HepG2 (cell line): ENCODE measurements around the gene SP9. TPM values are rescaled to one million over a fixed set of nuclear protein-coding genes. Genes with fewer than 3 reads are reported as not detected.

ENCODE experiments used
- GPBP1L1 ChIP-seq: sonication (generic); formaldehyde crosslinking; IDR thresholded peaks from 2 replicates; pipeline ENCODE4 v1.5.0; 2020; ENCODE audit warnings: mild to moderate bottlenecking, missing genetic modification reagents
- HOXA7 ChIP-seq: sonication (generic); formaldehyde crosslinking; IDR thresholded peaks from 2 replicates; pipeline ENCODE4 v1.8.1; 2022; ENCODE audit warnings: mild to moderate bottlenecking, missing genetic modification reagents, moderate library complexity
- KLF15 ChIP-seq: sonication (generic); formaldehyde crosslinking; IDR thresholded peaks from 2 replicates; pipeline ENCODE4 v1.8.1; 2023; ENCODE audit warnings: borderline replicate concordance, mild to moderate bottlenecking, inconsistent platforms, missing genetic modification reagents, mixed read lengths
- MAX ChIP-seq: IDR thresholded peaks from 2 replicates; pipeline ENCODE4 v1.6.1; 2012; ENCODE audit warnings: inconsistent platforms
- NBN ChIP-seq: fragments of 450-650 bp; conservative IDR thresholded peaks from 2 replicates; pipeline ENCODE4 v1.6.1; 2017
- NKX3-1 ChIP-seq: sonication (generic); formaldehyde crosslinking; IDR thresholded peaks from 2 replicates; pipeline ENCODE4 v1.5.0; 2020; ENCODE audit warnings: missing genetic modification reagents
- PAXIP1 ChIP-seq: sonication (generic); formaldehyde crosslinking; conservative IDR thresholded peaks from 2 replicates; pipeline ENCODE4 v1.4.0; 2020; ENCODE audit warnings: mild to moderate bottlenecking, missing genetic modification reagents, moderate library complexity
- PREB ChIP-seq: sonication (generic); formaldehyde crosslinking; IDR thresholded peaks from 2 replicates; pipeline ENCODE4 v1.4.0; 2020; ENCODE audit warnings: missing genetic modification reagents
- RAD51 ChIP-seq: fragments of 450-650 bp; IDR thresholded peaks from 2 replicates; pipeline ENCODE4 v1.6.1; 2016; ENCODE audit warnings: borderline replicate concordance
- SALL1 ChIP-seq: sonication (generic); formaldehyde crosslinking; IDR thresholded peaks from 2 replicates; pipeline ENCODE4 v1.8.0; 2022; ENCODE audit warnings: mild to moderate bottlenecking, missing genetic modification reagents
- SP1 ChIP-seq, 2 experiments: fragments of 450-650 bp in 1 of 2; sonication (generic) in 1 of 2; formaldehyde crosslinking in 1 of 2; IDR thresholded peaks; 2 replicates each; pipeline versions ENCODE4 v1.4.0 to v1.6.1; 2016 to 2020; ENCODE audit warnings: missing genetic modification reagents in 1 of 2
- SRSF1 ChIP-seq: fragments of 200-400 bp; formaldehyde crosslinking; optimal IDR thresholded peaks from 2 replicates; pipeline ENCODE3; 2017; ENCODE audit warnings: mild to moderate bottlenecking, low read depth, low read length, moderate library complexity
- U2AF2 ChIP-seq: fragments of 200-400 bp; formaldehyde crosslinking; IDR thresholded peaks from 2 replicates; pipeline ENCODE4 v1.6.1; 2017; ENCODE audit warnings: low read depth, mild to moderate bottlenecking, low read length
- XBP1 ChIP-seq: sonication (generic); formaldehyde crosslinking; IDR thresholded peaks from 2 replicates; pipeline ENCODE4 v1.5.0; 2020; ENCODE audit warnings: missing genetic modification reagents
- ZBTB37 ChIP-seq: sonication (generic); formaldehyde crosslinking; IDR thresholded peaks from 2 replicates; pipeline ENCODE4 v1.4.0; 2020; ENCODE audit warnings: mild to moderate bottlenecking, missing genetic modification reagents
- ZFP36 ChIP-seq: fragments of 150-350 bp; IDR thresholded peaks from 2 replicates; pipeline ENCODE4 v1.6.1; 2018; ENCODE audit warnings: borderline replicate concordance, low read length, low read depth; ENCODE audit not compliant: partially characterized antibody
- ZNF10 ChIP-seq: sonication (generic); formaldehyde crosslinking; IDR thresholded peaks from 2 replicates; pipeline ENCODE4 v1.4.0; 2020; ENCODE audit warnings: mild to moderate bottlenecking, low read depth, missing genetic modification reagents, borderline replicate concordance
- ZNF121 ChIP-seq: sonication (generic); formaldehyde crosslinking; IDR thresholded peaks from 2 replicates; pipeline ENCODE4 v1.5.0; 2020; ENCODE audit warnings: mild to moderate bottlenecking, missing genetic modification reagents
- ZNF235 ChIP-seq: sonication (generic); formaldehyde crosslinking; IDR thresholded peaks from 2 replicates; pipeline ENCODE4 v1.8.1; 2023; ENCODE audit warnings: mild to moderate bottlenecking, missing genetic modification reagents, borderline replicate concordance
- ZNF3 ChIP-seq: IDR thresholded peaks from 2 replicates; pipeline ENCODE4 v1.7.0; 2017; ENCODE audit warnings: inconsistent platforms
- ZNF446 ChIP-seq: sonication (generic); formaldehyde crosslinking; IDR thresholded peaks from 2 replicates; pipeline ENCODE4 v1.5.0; 2020; ENCODE audit warnings: mild to moderate bottlenecking, missing genetic modification reagents
- ZNF547 ChIP-seq: sonication (generic); formaldehyde crosslinking; IDR thresholded peaks from 2 replicates; pipeline ENCODE4 v1.5.1; 2020; ENCODE audit warnings: mild to moderate bottlenecking, missing genetic modification reagents
- ZNF782 ChIP-seq: sonication (generic); formaldehyde crosslinking; IDR thresholded peaks from 2 replicates; pipeline ENCODE4 v1.4.0; 2020; ENCODE audit warnings: missing genetic modification reagents, mild to moderate bottlenecking, borderline replicate concordance
- polyA plus RNA-seq, 8 experiments: library from polyadenylated mRNA; depleted of rRNA in 3 of 8; stranded (reverse) in 7 of 8; unstranded in 1 of 8; fragments of >200 nt; fragmentation: Illumina TruSeq in 4 of 8; extraction: Trizol in 4 of 8; gene quantifications; 2 replicates each; pipeline versions ENCODE4 v1.2.1 to v1.2.3, GENCODE V29; 2011 to 2016; ENCODE audit warnings: low read depth in 4 of 8, missing spikeins in 1 of 8, mixed read lengths in 1 of 8; ENCODE audit not compliant: insufficient read depth in 1 of 8
- total RNA-seq, 5 experiments: library from RNA; depleted of rRNA; stranded (reverse); fragments of >200 nt; fragmentation: Illumina TruSeq; extraction: Trizol; gene quantifications; 2 replicates each; pipeline ENCODE4 v1.2.3, GENCODE V29; 2016; ENCODE audit warnings: low read depth in 1 of 5

SP9 gene
- total and polyA plus RNA-seq, 2 of the 13 experiments (the other 11 are each of a cell fraction or from before 2014, with no cell fraction given): not detected

GRCh38 chr2:174336501-174337336 is 2.0 kb downstream of the SP9 start (continued):
- TF ChIP-seq ZBTB37 (CRISPR knock-in tag) (no peak), ZNF10 (CRISPR knock-in tag) (no peak), XBP1 (CRISPR knock-in tag) (no peak), MAX (peak; percentile 90), PAXIP1 (CRISPR knock-in tag) (no peak), SRSF1 (no peak), ZFP36 (no peak), ZNF446 (CRISPR knock-in tag) (no peak), HOXA7 (CRISPR knock-in tag) (no peak), ZNF547 (peak; percentile 81; the same call in 1 of the 2 replicates), ZNF235 (CRISPR knock-in tag) (peak; percentile 81), SP1 (IDR thresholded peaks at IDR 0.05) (no peak), SP1 (CRISPR knock-in tag; IDR thresholded peaks at IDR 0.05) (no peak), NBN (no peak), NKX3-1 (CRISPR knock-in tag) (no peak), PREB (CRISPR knock-in tag) (no peak), KLF15 (CRISPR knock-in tag) (0 out of 2 replicates have a peak, but pooled peaks have one; percentile 13), ZNF782 (CRISPR knock-in tag) (no peak), ZNF3 (CRISPR knock-in tag) (no peak), SALL1 (CRISPR knock-in tag) (peak; percentile 53; the same call in 1 of the 2 replicates), ZNF121 (CRISPR knock-in tag) (0 out of 2 replicates have a peak, but pooled peaks have one; percentile 47), RAD51 (no peak), U2AF2 (no peak), GPBP1L1 (no peak)
